SU-DHL-6 (cell line): ENCODE results near the gene SLTM.

Experiments
- H2AFZ ChIP-seq: fragments of 200-600 bp; sonication (generic); 2 replicates; pipeline ENCODE4 v1.6.1; 2014; ENCODE audit warnings: low read depth, mild to moderate bottlenecking, moderate library complexity, mixed read lengths, antibody characterized with exemption, low read length; ENCODE audit not compliant: severe bottlenecking
- H3F3A ChIP-seq: fragments of 200-600 bp; shearing (Covaris generic); 2 replicates; pipeline ENCODE4 v1.6.0; 2016; ENCODE audit warnings: antibody characterized with exemption, mild to moderate bottlenecking; ENCODE audit not compliant: insufficient read depth
- H3K27ac ChIP-seq: fragments of 200-600 bp; sonication (generic); 2 replicates; pipeline ENCODE4 v1.5.1; 2016; ENCODE audit warnings: low read depth, mild to moderate bottlenecking, low read length, moderate library complexity, mixed read lengths
- H3K27me3 ChIP-seq: fragments of 200-600 bp; sonication (generic), shearing (Covaris generic); 2 replicates; pipeline ENCODE4 v1.6.0; 2014; ENCODE audit warnings: mild to moderate bottlenecking, low read length
- H3K36me3 ChIP-seq: fragments of 200-600 bp; sonication (generic); 2 replicates; pipeline ENCODE4 v1.6.1; 2014; ENCODE audit warnings: mild to moderate bottlenecking, low read length, mixed read lengths
- H3K4me2 ChIP-seq: fragments of 300-600, 200-600 bp; shearing (Covaris generic), sonication (generic); 2 replicates; pipeline ENCODE4 v1.6.0; 2014; ENCODE audit warnings: low read length, low read depth, mild to moderate bottlenecking; ENCODE audit not compliant: poor library complexity, severe bottlenecking
- H3K4me3 ChIP-seq: fragments of 200-600 bp; sonication (generic); 2 replicates; pipeline ENCODE4 v1.5.1; 2014; ENCODE audit warnings: antibody characterized with exemption, low read length, mild to moderate bottlenecking, mixed read lengths; ENCODE audit not compliant: insufficient read depth, poor library complexity, severe bottlenecking
- H3K79me2 ChIP-seq: fragments of 200-600 bp; sonication (generic); 2 replicates; pipeline ENCODE4 v1.6.1; 2014; ENCODE audit warnings: mild to moderate bottlenecking, low read length, moderate library complexity; ENCODE audit not compliant: insufficient read depth
- H3K9ac ChIP-seq: fragments of 200-600 bp; sonication (generic); 2 replicates; pipeline ENCODE4 v1.7.0; 2014; ENCODE audit warnings: mild to moderate bottlenecking, low read length
- H3K9me2 ChIP-seq: fragments of 200-600 bp; sonication (generic); replicated peaks from 2 replicates; pipeline ENCODE4 v1.6.1; 2014; ENCODE audit warnings: low read length; ENCODE audit not compliant: insufficient read depth
- H3K9me3 ChIP-seq: fragments of 200-600 bp; sonication (generic); 2 replicates; pipeline ENCODE4 v1.6.1; 2014; ENCODE audit warnings: low read length, mixed read lengths; ENCODE audit not compliant: insufficient read depth
- H4K20me1 ChIP-seq: fragments of 200-600 bp; sonication (generic); 2 replicates; pipeline ENCODE4 v1.6.1; 2014; ENCODE audit warnings: low read depth, mild to moderate bottlenecking, antibody characterized with exemption, low read length, moderate library complexity, mixed read lengths
- EZH2phosphoT487 ChIP-seq: fragments of 200-600 bp; sonication (generic), shearing (Covaris generic); conservative IDR thresholded peaks from 2 replicates; pipeline ENCODE4 v1.6.1; 2018; ENCODE audit warnings: mild to moderate bottlenecking, antibody characterized with exemption, low read length, moderate library complexity, mixed read lengths
- TF ChIP-seq, protein P1 (sequence below): fragments of 200-600 bp; sonication (generic); IDR thresholded peaks from one replicate; pipeline ENCODE4 v1.5.1; 2017; ENCODE audit warnings: antibody characterized with exemption, mild to moderate bottlenecking, low read length, moderate library complexity; ENCODE audit not compliant: insufficient read depth, poor library complexity, severe bottlenecking

SLTM gene

DNA sequence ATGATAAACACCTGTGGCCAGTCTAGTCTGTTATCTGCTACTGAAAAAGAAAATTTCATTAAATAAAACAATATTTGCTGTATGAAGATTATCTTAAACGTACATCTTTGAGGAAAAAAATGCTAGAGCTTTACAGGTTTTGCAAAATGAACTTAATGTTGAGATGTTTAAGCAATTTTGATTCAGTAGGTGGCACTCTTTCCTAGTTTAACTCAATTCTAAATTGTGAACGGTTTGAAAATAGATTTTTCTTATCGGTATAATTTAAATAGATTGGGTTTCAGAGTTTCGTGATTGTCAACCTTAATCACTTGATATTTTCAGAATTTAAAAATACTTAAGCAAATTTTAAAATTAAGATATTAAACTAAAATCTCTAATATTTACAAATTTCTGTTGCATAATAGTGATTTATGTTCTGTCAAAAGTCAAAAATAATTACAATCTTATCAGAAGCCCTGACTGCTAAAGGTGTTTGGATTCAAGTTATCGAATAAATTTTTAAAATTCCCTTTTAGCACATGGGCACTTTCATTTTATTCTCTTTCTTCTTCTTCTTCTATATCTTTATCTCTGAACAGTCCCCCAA lies 47.0 kb upstream of the SLTM start:
- H3F3A ChIP-seq = peaks cover 23% of the 10 kb centered on the region
- H3K36me3 ChIP-seq = no peaks in the 10 kb centered on the region
- no peaks in the 10 kb centered on the region for H4K20me1 ChIP-seq
- 0 out of 2 replicates have a peak overlapping the region, but pooled peaks have one; percentile 3 for H3K9ac ChIP-seq
- peak overlapping the region; percentile 52 for H3K4me2 ChIP-seq
- no peak overlapping the region for H3K4me3 ChIP-seq
- no peak for TF ChIP-seq EZH2phosphoT487
- TF ChIP-seq, protein P1, sequence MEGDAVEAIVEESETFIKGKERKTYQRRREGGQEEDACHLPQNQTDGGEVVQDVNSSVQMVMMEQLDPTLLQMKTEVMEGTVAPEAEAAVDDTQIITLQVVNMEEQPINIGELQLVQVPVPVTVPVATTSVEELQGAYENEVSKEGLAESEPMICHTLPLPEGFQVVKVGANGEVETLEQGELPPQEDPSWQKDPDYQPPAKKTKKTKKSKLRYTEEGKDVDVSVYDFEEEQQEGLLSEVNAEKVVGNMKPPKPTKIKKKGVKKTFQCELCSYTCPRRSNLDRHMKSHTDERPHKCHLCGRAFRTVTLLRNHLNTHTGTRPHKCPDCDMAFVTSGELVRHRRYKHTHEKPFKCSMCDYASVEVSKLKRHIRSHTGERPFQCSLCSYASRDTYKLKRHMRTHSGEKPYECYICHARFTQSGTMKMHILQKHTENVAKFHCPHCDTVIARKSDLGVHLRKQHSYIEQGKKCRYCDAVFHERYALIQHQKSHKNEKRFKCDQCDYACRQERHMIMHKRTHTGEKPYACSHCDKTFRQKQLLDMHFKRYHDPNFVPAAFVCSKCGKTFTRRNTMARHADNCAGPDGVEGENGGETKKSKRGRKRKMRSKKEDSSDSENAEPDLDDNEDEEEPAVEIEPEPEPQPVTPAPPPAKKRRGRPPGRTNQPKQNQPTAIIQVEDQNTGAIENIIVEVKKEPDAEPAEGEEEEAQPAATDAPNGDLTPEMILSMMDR = peak; percentile 31
- no peaks in the 10 kb centered on the region for H3K27me3 ChIP-seq
- H3K27ac ChIP-seq = peak overlapping the region; percentile 79
- H3K9me2 ChIP-seq = no peaks in the 10 kb centered on the region
- H3K9me3 ChIP-seq = no peaks in the 10 kb centered on the region
- H2AFZ ChIP-seq = peak overlapping the region; percentile 61
- H3K79me2 ChIP-seq = no peaks in the 10 kb centered on the region

- H3K4me3 ChIP-seq = no peak overlapping the region
- H3K27ac ChIP-seq = no peak overlapping the region
- no peak for TF ChIP-seq EZH2phosphoT487
- TF ChIP-seq, protein P1 = no peak
- no peaks in the 10 kb centered on the region for H3K79me2 ChIP-seq
- H3F3A ChIP-seq = peaks cover 23% of the 10 kb centered on the region
- H3K9ac ChIP-seq = no peak overlapping the region
- H4K20me1 ChIP-seq = no peaks in the 10 kb centered on the region
- H3K9me3 ChIP-seq = no peaks in the 10 kb centered on the region
- no peak overlapping the region for H3K4me2 ChIP-seq
- H3K9me2 ChIP-seq = no peaks in the 10 kb centered on the region
- H3K36me3 ChIP-seq = no peaks in the 10 kb centered on the region
- no peak overlapping the region for H2AFZ ChIP-seq
- H3K27me3 ChIP-seq = no peaks in the 10 kb centered on the region
These were observed 44.4 kb upstream of the SLTM start for GRCh38 chr15:58977887-58978286.

- no peak overlapping the region for H3K9ac ChIP-seq
- H4K20me1 ChIP-seq = no peaks in the 10 kb centered on the region
- TF ChIP-seq EZH2phosphoT487 = no peak
- TF ChIP-seq, protein P1 = no peak
- H3F3A ChIP-seq = no peaks in the 10 kb centered on the region
- H3K4me3 ChIP-seq = no peak overlapping the region
- H2AFZ ChIP-seq = no peak overlapping the region
- H3K79me2 ChIP-seq = no peaks in the 10 kb centered on the region
- H3K9me2 ChIP-seq = no peaks in the 10 kb centered on the region
- H3K36me3 ChIP-seq = no peaks in the 10 kb centered on the region
- no peak overlapping the region for H3K27ac ChIP-seq
- H3K4me2 ChIP-seq = no peak overlapping the region
- H3K27me3 ChIP-seq = no peaks in the 10 kb centered on the region
- H3K9me3 ChIP-seq = no peaks in the 10 kb centered on the region
These were observed 34.0 kb upstream of the SLTM start for GRCh38 chr15:58967479-58967878.
